GM23248 (cell line): ENCODE measurements around the gene CIRBP. TPM values are rescaled to one million over a fixed set of nuclear protein-coding genes. Genes with fewer than 3 reads are reported as not detected.

Source experiments
- DNase-seq: peaks from one replicate; pipeline ENCODE4 v3.0.0-alpha.2; 2015
- H2AFZ ChIP-seq: fragments of 200-600 bp; sonication (generic); 2 replicates; pipeline ENCODE4 v1.6.1; 2016; ENCODE audit warnings: antibody characterized with exemption
- H3F3A ChIP-seq: fragments of 200-600 bp; sonication (generic); 2 replicates; pipeline ENCODE4 v1.6.1; 2016; ENCODE audit warnings: mild to moderate bottlenecking, antibody characterized with exemption, mixed run types; ENCODE audit not compliant: insufficient read depth
- H3K27ac ChIP-seq: fragments of 200-600 bp; sonication (generic); 2 replicates; pipeline ENCODE4 v1.5.1; 2016; ENCODE audit warnings: mild to moderate bottlenecking
- H3K27me3 ChIP-seq: fragments of 200-600 bp; sonication (generic); replicated peaks from 2 replicates; pipeline ENCODE4 v1.6.1; 2016; ENCODE audit warnings: mild to moderate bottlenecking; ENCODE audit not compliant: insufficient read depth
- H3K36me3 ChIP-seq: fragments of 200-600 bp; sonication (generic); 2 replicates; pipeline ENCODE4 v1.6.1; 2016; ENCODE audit warnings: low read depth, mild to moderate bottlenecking
- H3K4me1 ChIP-seq: fragments of 200-600 bp; sonication (generic); 2 replicates; pipeline ENCODE4 v1.6.1; 2016; ENCODE audit warnings: mild to moderate bottlenecking; ENCODE audit not compliant: insufficient read depth
- H3K4me2 ChIP-seq: fragments of 200-600 bp; sonication (generic); one replicate; pipeline ENCODE4 v1.6.1; 2016; ENCODE audit warnings: mild to moderate bottlenecking; ENCODE audit not compliant: unreplicated experiment
- H3K4me3 ChIP-seq: fragments of 200-600 bp; sonication (generic); 2 replicates; pipeline ENCODE4 v1.5.1; 2016; ENCODE audit warnings: mild to moderate bottlenecking
- H3K79me2 ChIP-seq: fragments of 200-600 bp; sonication (generic); 2 replicates; pipeline ENCODE4 v1.6.1; 2016; ENCODE audit warnings: mild to moderate bottlenecking; ENCODE audit not compliant: insufficient read depth
- H3K9ac ChIP-seq: fragments of 200-600 bp; sonication (generic); 2 replicates; pipeline ENCODE4 v1.6.1; 2016; ENCODE audit warnings: mild to moderate bottlenecking
- H3K9me2 ChIP-seq: fragments of 200-600 bp; sonication (generic); 2 replicates; pipeline ENCODE4 v1.6.1; 2016; ENCODE audit warnings: mixed run types, mild to moderate bottlenecking, moderate library complexity; ENCODE audit not compliant: insufficient read depth
- H3K9me3 ChIP-seq: fragments of 200-600 bp; sonication (generic); one replicate; pipeline ENCODE4 v1.6.1; 2017; ENCODE audit warnings: low read depth
- H4K20me1 ChIP-seq: fragments of 200-600 bp; sonication (generic); 2 replicates; pipeline ENCODE4 v1.6.0; 2016; ENCODE audit not compliant: insufficient read depth
- EZH2 ChIP-seq: fragments of 200-600 bp; sonication (generic); IDR thresholded peaks from 2 replicates; pipeline ENCODE4 v1.6.1; 2018; ENCODE audit warnings: antibody characterized with exemption, mild to moderate bottlenecking; ENCODE audit not compliant: insufficient read depth, poor library complexity, severe bottlenecking
- EZH2phosphoT487 ChIP-seq: fragments of 200-600 bp; sonication (generic); IDR thresholded peaks from 2 replicates; pipeline ENCODE4 v1.6.1; 2018; ENCODE audit warnings: antibody characterized with exemption, moderate library complexity, mild to moderate bottlenecking, low read depth; ENCODE audit not compliant: insufficient read depth
- WGBS, 2 experiments: methylation state at CpG; one replicate each; pipeline ENCODE4 v1.1.6; 2015 to 2017; ENCODE audit warnings: low lambda C conversion rate in 2 of 2, low coverage in 1 of 2; ENCODE audit errors: missing lambda C conversion rate in 2 of 2; 5-methylcytosine and 5-hydroxymethylcytosine counted together
- in situ Hi-C: fragments of 300-500 bp; cut with MboI; formaldehyde crosslinking; loops from 2 replicates; pipeline ENCODE4 v1.15.0; 2020
- polyA plus RNA-seq: library from polyadenylated mRNA; unstranded; fragments of >200 nt; fragmentation: Nextera tagmentation; extraction: Ambion mirVana; gene quantifications from 2 replicates; pipeline ENCODE4 v1.2.1, GENCODE V29; 2016
- total RNA-seq: library from RNA; depleted of rRNA; stranded (reverse); fragments of >200 nt; shearing (Covaris generic); gene quantifications from 2 replicates; pipeline ENCODE4 v1.2.3, GENCODE V29; 2014

The CIRBP gene
- total and polyA plus RNA-seq, 2 experiments from 2014 or later: 185 to 392 TPM

DNA sequence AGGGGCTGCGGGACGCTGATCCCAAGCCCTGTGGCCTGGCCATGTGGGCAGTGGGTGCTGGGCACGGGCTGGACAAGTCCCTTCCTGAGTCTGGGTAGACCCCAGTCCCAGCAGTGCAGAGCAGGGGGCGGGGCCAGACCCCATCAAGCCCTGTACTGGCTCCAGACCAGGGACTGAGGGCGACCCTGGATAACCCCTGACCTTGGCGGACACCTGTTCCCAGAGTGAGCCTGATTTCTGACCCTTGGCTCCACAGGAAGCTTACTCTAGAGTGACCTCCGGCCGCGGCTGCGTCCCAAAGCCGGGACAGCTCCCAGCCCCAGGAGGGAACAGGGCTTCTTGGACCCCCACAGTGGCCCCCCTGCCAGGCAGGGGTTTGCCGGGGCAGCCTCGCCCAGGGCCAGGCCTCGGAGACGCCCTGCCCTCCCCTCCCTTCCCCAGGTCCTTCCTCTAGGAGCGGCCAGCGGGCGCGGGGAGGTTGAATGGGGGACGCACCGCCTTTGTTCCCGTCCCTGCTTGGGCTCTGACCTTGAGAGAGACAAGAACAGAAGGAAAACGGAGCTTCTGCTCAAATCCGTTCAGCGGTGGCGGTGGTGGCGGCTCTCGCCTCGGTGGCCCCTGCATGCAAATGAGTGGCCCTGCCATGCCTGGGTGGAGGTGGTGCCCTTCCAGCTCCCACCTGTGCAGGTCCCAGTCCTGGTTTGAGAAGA, 14.2 kb downstream of the CIRBP start:
- no peak overlapping the region for H3K4me3 ChIP-seq
- DNase-seq: no peak
- H3K4me1 ChIP-seq: no peaks in the 10 kb centered on the region
- H4K20me1 ChIP-seq: no peaks in the 10 kb centered on the region
- no peaks in the 10 kb centered on the region for H3K36me3 ChIP-seq
- H3K9ac ChIP-seq: no peak overlapping the region
- H3K79me2 ChIP-seq: no peaks in the 10 kb centered on the region
- TF ChIP-seq EZH2phosphoT487 (no peak), EZH2 (no peak)
- H2AFZ ChIP-seq: no peak overlapping the region
- no peak overlapping the region for H3K4me2 ChIP-seq
- WGBS, 2 experiments: 64 to 75% methylated on average over 23 to 29 of the region's 29 CpGs
- no peak overlapping the region for H3K27ac ChIP-seq
- in situ Hi-C loops: no loop called here
- H3K9me3 ChIP-seq: no peaks in the 10 kb centered on the region
- no peaks in the 10 kb centered on the region for H3K9me2 ChIP-seq
- H3K27me3 ChIP-seq: peaks cover 38% of the 10 kb centered on the region
- 0 out of 2 replicates have a peak, but pooled peaks cover 5% of the 10 kb centered on the region for H3F3A ChIP-seq

GRCh38 chr19:1283917-1284292, 14.8 kb downstream of the CIRBP start:
- Histone ChIP-seq H2AFZ (no peak overlapping the region), H3K79me2 (no peaks in the 10 kb centered on the region), H3K9me2 (no peaks in the 10 kb centered on the region), H3K9ac (no peak overlapping the region), H3K4me3 (no peak overlapping the region), H3K36me3 (no peaks in the 10 kb centered on the region), H3K4me1 (no peaks in the 10 kb centered on the region), H3F3A (0 out of 2 replicates have a peak, but pooled peaks cover 5% of the 10 kb centered on the region), H3K4me2 (no peak overlapping the region), H3K27me3 (peaks cover 38% of the 10 kb centered on the region), H4K20me1 (no peaks in the 10 kb centered on the region), H3K27ac (no peak overlapping the region), H3K9me3 (no peaks in the 10 kb centered on the region)
- no peak for DNase-seq
- 63 to 75% methylated on average over 7 to 12 of the region's 12 CpGs for WGBS, 2 experiments
- TF ChIP-seq EZH2 (no peak), EZH2phosphoT487 (no peak)
- in situ Hi-C loops: no loop called here

DNA sequence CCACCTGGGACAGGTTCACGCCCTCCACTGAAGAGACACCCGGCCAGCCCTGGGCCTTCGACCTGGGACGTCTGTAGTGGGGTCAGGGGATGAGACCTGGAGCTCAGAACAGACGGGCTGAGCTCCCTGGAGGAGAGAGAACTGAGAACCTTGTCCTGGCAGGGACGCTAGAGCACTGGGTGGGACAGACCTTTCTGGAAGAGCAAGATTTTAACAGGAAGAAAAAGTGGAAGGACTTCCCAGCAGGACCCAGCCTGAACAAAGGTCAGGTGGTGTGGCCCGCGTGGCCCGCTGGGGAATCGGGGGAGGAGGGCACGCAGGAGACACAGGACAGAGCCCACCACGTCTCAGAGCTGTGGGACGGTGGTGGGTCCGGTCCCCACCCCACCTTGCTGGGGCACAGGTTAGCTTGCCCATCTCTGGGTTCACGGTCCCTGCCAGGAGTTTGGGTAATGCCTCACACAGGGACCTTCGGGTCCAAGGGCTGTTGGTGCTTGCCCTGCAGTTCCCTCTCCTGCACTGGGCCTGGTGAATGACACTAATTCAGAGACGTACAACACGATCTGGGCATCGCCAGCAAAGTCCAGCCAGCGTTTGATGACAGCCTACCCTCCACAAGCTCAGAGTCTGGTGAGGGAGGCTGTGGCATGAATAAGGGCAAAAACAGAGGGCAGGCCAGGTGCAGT, 15.3 kb downstream of the CIRBP start:
- Histone ChIP-seq H3K27me3 (peaks cover 38% of the 10 kb centered on the region), H3K4me1 (no peaks in the 10 kb centered on the region), H2AFZ (no peak overlapping the region), H3K9me3 (no peaks in the 10 kb centered on the region), H3F3A (0 out of 2 replicates have a peak, but pooled peaks cover 5% of the 10 kb centered on the region), H3K79me2 (no peaks in the 10 kb centered on the region), H3K9me2 (no peaks in the 10 kb centered on the region), H3K4me2 (no peak overlapping the region), H3K9ac (no peak overlapping the region), H4K20me1 (no peaks in the 10 kb centered on the region), H3K36me3 (no peaks in the 10 kb centered on the region), H3K27ac (no peak overlapping the region), H3K4me3 (no peak overlapping the region)
- TF ChIP-seq EZH2 (no peak), EZH2phosphoT487 (no peak)
- 61 to 67% methylated on average over 20 of the region's 20 CpGs for WGBS, 2 experiments
- DNase-seq: no peak
- in situ Hi-C loops: no loop called here

DNA sequence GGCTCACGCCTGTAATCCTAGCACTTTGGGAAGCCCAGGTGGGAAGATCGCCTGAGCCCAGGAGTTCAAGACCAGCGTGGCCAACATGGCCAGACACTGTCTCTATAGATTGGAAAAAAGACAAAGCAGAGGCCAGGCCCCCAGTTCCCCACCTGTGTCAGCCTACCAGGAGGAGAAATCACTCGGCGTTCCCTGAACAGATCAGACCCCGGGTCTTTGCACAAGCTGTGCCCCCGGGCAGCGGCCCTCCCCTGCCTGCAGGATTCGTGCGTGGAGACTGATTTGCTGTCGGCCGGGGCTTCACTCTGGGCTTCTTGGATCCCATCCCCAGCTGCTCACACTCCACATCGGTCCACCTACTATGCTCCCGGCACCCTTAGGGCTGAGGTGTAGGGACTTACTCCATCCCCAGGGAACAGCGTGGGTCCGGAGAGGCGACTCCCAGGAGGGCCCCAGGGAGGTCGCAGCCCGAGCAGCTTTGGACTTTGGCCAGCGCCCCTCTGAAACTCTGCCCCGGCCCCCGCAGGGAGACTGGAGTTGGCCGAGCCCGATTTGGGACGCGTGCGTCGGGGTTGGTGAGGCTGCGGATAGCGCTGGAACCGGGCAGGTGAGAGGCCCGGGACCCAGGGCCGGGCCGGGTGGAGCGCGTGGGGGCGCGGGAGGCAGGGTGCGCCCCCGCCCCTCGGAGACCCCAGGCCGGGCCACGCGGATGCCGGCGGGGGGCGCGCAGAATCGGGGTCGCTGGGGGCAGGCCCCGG, 16.0 kb downstream of the CIRBP start:
- in situ Hi-C loops: no loop called here
- TF ChIP-seq EZH2 (peak; percentile 87), EZH2phosphoT487 (no peak)
- no peak overlapping the region for H2AFZ ChIP-seq
- no peaks in the 10 kb centered on the region for H3K9me3 ChIP-seq
- H3K4me2 ChIP-seq: no peak overlapping the region
- no peak overlapping the region for H3K4me3 ChIP-seq
- no peak overlapping the region for H3K9ac ChIP-seq
- 12 to 21% methylated on average over 30 to 51 of the region's 51 CpGs for WGBS, 2 experiments
- no peaks in the 10 kb centered on the region for H3K4me1 ChIP-seq
- H3K36me3 ChIP-seq: no peaks in the 10 kb centered on the region
- DNase-seq: no peak
- H3F3A ChIP-seq: 0 out of 2 replicates have a peak, but pooled peaks cover 1% of the 10 kb centered on the region
- H3K27ac ChIP-seq: no peak overlapping the region
- no peaks in the 10 kb centered on the region for H3K79me2 ChIP-seq
- peaks cover 38% of the 10 kb centered on the region for H3K27me3 ChIP-seq
- no peaks in the 10 kb centered on the region for H3K9me2 ChIP-seq
- no peaks in the 10 kb centered on the region for H4K20me1 ChIP-seq
